GM18519 (cell line): ENCODE data around the gene QSER1.
"Not testable (repeated sequence)": the region's sequence is repeated elsewhere in the genome, so short reads cannot be mapped to it uniquely, and the experiment has no call there.

Experiments
- ATAC-seq: cut with Tn5 transposase; IDR thresholded peaks from one replicate; pipeline ENCODE4 v1.9.1; 2021; ENCODE audit warnings: mild to moderate bottlenecking, moderate library complexity; ENCODE audit not compliant: unreplicated experiment, low FRiP score

The QSER1 gene

DNA sequence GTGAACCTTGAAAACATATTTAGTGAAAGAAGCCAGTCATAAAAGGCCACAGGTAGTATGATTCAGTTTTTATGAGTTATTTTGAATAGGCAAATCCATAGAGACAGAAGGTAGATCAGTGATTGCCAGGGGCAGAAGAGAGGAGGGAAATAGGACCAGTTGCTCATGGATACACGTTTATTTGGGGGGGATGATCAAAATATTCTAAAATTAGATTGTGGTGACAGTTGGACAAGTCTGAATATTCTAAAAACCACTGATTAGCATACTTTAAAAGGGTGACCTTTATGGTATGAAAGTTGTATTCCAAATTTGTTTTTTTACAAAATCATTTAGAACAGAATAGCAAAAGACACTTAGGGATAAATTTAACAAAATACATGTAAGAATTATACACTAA, 28.6 kb downstream of the QSER1 start:
- ATAC-seq = no peak

DNA sequence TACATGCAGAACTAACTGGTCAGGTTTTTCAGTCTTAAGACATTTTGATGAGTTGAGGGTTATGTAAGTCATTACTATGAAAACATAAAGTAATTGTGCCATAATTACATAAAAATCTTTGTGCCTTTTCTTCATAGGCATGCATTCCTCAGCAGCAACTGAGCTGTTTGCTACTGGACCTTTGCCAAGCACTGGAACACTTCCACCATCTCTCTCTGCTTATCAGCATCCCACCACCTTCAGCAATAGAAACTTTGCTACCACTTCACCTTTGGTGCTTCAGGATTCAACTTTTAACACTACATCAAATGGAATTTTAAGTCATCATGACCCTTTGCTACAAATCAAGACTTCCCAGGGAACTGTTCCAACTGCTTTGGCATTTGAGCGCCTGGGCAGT, 39.0 kb downstream of the QSER1 start:
- ATAC-seq = no peak

DNA sequence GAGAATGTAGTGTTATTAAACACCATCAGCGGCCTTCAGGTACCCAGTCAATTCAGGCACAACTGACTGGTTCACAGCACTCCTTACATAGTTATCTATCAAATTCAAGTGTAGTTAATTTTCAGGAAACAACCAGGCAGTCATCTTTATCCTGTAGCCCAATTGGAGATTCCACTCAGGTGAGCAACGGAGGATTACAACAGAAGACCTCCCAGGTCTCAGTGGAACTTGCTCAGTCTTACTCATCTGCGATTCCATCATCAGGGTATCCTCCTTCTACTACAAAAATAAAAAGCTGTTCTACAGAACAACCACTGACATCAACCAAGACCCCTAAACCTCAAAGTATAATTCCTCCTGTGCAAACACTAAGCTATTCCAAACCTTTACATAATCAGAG, 39.6 kb downstream of the QSER1 start:
- ATAC-seq = no peak

DNA sequence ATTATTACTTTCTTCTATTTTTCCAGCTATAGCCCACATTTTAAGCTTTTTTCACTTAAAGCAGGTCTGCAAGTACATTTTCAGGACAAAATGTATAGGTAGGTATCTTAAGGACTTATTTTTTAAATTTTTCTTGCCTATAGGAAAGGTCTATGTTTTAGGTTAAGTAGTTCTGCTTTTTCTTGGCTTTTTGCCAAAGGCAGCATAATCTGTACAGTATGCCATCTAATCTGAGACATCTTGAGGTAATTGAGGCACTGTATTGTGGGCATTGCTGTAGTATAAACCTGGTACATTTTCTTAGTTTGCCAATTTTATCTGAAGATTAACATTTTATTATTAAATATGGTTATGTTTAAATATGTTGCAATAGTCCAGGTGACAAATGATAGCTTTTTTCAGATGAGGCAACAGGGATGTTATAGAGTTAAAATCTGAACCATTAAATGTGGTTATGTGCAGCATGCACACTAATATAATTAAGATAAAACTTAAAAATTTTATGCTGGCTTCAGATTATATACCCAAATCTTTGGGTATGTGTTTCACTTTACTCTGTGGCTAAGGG, 42.9 kb downstream of the QSER1 start:
- ATAC-seq = no peak

DNA sequence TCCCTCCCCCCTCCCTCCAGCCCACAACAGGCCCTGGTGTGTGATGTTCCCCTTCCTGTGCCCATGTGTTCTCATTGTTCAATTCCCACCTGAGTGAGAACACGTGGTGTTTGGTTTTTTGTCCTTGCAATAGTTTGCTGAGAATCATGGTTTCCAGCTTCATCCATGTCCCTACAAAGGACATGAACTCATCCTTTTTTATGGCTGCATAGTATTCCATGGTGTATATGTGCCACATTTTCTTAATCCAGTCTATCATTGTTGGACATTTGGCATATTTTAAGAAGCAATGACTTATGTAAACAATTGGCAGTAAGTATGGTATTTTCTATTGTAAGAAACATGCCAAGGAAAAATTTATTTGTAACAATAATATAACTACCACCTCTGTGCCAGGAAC, 43.6 kb downstream of the QSER1 start:
- ATAC-seq = not testable (repeated sequence)

DNA sequence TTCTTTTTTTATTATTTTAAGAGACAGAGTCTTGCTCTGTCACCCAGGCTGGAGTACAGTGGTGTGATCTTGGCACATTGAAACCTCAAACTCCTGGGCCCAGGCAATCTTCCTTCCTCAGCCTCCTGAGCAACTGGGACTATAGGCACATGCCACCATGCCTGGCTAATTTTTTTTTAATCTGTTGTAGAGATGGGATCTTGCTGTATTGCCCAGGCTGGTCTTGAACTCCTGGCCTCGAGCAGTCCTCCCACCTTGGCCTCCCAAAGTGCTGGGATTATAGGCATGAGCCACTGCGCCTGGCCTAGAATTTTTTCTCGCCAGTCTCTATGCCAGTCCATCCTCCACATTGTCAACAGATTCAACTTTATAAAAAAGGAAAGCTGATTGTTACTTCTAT, 44.7 kb downstream of the QSER1 start:
- not testable (repeated sequence) for ATAC-seq

DNA sequence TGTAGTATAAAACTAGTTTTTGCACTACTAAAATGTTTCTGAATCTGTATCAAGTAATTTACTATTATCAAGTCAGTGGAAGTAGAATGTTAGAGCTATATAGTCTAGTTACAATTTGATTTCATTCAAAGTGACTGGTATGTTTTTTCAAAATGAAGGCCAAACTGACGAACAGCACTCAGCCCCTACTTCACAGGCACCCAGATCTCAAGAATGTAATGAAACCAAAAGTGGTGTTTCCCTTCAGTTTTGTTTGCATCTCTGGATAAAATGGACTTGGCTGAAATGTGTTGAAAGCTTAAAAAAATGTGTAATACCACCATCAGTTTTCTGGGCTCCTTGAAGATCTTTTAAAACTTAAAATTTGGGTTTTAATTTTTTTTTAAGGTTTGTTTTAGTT, 46.4 kb downstream of the QSER1 start:
- peak; percentile 61 for ATAC-seq

DNA sequence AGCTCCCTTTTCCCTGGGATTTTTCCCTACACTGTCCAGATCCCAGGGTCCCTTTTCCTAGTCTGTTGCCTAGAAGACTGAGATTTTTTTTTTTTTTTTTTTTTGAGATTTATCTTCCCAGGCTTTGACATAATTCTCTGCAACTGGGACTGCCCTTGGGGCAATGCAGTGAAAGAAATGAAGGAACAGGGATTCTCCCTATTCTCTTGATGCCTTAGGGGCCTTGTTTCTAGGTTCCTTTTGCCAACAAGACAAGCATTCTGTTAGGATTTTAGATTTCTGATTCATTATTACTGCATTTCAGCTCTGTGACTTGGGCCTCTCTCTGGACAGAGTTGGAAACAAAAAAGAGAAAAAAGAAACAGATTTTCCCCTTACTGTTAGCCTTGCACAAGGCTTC, 47.3 kb downstream of the QSER1 start:
- no peak for ATAC-seq

DNA sequence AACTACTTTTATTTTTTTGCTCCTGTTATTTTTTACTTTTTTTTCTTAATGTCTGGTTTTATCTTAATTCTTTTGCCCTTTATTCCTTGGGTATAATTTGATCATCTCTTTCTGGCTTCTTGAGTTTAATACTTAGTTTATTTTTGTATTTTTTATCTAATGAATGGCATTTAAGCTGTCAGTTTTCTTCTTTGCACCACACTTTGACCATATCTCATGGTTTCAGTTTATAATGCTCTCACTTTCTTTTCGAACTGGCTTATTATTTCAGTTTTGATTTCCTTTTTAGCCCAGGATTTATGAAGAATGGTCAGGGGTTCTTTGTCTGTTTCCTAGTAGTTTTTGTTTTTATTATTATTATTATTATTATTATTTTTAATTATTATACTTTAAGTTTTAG, 48.3 kb downstream of the QSER1 start:
- ATAC-seq = no peak

DNA sequence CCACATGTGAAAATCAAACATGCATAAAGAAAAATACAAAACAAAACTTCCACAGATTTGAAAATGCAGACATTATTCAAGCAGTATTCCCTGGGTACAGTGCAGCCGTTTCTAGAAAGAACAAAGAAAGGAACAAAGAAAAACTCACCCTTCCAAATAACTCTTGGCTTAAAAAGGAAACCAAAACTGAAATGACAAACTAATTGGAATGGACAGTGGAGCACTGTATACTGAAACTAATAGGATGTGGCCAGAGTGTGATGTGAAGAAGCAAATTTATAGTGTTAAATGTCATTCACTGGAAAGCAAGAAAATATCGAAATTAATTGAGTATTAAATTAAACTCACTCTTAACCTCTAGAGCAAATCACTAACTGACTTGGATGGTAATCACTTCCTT, 55.4 kb downstream of the QSER1 start:
- no peak for ATAC-seq

DNA sequence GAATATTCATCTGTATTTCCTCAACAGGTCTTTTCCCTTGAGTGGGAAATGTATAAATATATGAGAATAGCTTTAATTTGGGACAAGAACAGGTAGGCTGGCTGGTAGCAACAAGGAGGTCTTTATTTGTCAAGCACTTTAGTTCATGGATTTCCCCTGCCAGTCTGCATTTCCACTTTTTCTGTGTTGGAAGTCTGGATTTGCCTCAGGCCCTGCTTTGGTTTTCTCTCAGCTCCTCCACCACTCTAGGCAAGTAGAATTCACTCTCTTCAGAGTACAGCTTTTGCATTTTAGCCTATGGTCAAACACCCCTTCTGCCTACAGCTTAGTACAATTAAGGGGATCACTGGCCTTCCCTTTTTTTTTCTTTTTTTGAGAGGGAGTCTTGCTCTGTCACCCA, 57.1 kb downstream of the QSER1 start:
- ATAC-seq = no peak

DNA sequence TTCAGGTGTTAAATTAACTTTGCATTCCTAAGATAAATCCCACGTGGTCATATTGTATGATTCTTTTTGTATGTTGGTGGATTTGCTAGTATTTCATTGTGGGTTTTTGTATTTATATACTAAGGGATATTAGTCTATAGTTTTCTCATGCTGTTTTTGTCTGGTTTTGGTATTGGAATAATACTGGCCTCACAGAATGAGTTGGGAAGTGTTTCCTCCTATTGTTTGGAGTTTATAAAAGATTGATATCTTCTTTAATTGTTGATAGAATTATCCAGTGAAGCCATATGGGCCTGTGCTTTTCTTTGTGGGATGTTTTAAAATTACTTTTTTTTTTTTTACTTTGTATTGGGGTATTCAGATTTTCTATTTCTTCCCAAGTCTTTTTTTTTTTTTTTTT, 59.8 kb downstream of the QSER1 start:
- no peak for ATAC-seq

DNA sequence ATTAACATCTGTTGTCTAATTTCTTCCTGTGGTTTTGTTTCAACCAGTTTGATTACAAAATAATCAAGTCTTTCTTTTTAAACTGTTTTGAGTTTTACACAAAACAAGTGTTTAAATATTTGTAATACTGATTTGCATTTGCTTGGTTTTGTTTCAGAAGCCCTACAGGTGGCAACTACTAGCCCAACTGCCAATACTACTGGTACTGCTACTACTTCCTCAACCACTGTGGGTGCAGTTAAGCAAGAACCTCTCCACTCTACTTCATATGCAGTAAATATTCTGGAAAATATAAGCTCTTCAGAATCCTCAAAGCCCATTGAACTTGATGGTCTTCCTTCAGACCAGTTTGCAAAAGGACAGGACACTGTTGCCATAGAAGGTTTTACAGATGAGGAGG, 61.1 kb downstream of the QSER1 start:
- no peak for ATAC-seq

DNA sequence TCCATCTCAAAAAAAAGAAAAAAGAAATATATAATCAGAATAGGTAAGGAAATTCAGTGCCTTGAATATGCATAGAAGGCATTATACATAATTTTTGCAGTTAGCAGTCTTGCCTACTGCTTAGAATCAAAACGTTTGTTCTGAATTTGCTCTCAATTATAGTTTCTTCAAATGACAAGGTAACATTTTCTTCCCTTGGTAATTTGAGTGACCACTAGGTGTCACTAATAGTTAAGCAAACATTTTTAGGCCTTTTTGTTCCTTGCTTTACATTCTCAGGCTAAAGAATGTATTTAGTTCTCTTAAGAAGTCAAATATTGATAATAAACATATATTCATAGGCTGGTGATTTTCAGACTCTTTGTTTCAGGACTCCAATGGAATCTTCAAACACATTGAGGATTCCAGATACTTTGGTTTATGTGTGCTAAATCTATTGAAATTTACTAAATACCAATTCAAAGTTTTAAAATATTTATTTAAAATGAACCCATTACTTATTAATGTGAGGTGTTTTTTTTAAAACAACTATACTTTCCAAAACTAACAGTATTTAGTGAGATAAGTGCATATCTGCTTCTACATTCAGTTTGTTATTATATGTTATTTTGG, 68.0 kb downstream of the QSER1 start:
- no peak for ATAC-seq

DNA sequence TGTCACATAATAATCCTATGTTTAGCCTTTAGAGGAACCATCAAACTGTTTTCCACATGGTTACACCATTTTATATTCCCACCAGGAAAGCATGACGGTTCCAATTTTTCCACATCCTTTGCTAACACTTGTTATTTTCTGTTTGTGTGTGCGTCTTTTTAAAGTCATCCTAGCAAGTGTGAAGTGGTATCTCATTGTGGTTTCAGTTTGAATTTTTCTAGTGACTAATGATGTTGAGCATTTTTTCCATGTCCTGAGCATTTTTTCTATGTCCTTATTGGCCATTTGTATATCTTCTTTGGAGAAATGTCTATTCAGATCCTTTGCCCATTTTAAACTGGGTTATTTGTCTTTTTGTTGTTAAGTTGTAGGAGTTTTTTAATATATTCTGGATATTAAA, 69.4 kb downstream of the QSER1 start:
- ATAC-seq = no peak

DNA sequence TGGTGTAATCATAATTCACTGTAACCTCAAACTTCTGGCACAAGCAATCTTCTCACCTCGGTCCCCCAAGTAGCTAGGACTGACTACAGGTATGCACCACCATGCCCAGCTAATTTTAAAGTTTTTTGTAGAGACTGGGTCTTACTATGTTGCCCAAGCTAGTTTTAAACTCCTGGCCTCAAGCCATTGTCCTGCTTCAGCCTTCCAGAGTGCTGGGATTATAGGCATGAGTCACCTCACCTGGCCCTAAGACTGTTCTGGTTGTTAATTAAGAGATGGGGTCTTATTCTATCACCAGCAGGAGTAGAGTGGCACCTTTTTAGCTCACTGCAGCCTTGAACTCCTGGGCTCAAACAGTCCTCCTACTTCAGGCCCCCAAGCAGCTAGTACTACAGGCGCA, 71.1 kb downstream of the QSER1 start:
- ATAC-seq = no peak

DNA sequence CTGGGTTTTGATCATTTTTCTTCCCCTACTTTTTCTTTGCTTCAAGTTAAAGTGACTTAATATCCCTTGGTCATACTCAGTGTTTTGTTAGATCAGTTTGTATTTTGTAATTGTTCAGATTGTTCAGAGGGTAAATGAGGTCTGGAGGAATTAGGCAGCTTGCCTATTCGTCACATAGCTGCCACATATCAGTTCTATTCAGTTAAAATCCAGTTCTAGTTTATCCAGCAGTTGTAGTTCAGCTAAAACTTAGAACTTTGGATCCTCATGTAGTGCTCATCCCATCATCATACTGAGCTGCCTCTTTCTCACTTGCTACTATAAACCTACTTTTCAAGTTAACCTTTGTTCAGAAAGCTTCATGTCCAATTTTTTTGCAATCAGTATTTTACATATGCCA, 75.9 kb downstream of the QSER1 start:
- no peak for ATAC-seq

DNA sequence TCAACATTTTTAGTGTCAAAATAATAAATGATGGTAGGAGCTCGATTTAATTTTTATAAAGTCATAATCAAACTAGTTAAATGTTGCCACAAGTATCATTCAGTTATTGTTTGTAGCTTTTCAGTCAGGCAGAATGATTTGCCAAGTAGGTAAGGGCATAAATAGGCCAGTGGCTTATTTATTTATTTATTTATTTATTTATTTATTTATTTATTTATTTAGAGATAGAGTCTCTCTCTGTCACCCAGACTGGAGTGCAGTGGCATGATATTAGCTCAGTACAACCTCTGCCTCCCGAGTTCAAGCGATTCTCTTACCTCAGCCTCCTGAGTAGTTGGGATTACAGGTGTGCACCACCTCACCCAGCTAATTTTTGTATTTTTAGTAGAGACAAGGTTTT, 79.6 kb downstream of the QSER1 start:
- ATAC-seq = not testable (repeated sequence)

DNA sequence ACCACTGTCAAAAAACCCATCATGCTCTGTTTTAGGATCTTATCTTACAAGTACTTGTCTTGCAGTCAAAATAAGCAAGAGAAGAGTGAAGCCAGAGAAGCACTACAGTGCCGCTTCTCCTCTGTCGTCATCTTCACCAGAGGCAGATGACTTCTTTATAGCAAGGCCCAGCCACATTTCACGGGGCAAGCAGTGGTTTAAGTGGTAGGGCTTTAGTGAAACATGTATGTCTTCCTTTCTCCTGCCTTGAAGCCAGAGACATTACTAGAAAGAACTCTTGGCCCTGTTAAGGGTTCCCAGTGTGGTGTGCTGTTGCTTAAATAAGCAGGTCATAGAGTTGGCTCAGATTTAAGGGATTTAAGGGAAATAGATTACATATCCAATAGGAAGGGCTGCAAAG, 80.2 kb downstream of the QSER1 start:
- no peak for ATAC-seq

DNA sequence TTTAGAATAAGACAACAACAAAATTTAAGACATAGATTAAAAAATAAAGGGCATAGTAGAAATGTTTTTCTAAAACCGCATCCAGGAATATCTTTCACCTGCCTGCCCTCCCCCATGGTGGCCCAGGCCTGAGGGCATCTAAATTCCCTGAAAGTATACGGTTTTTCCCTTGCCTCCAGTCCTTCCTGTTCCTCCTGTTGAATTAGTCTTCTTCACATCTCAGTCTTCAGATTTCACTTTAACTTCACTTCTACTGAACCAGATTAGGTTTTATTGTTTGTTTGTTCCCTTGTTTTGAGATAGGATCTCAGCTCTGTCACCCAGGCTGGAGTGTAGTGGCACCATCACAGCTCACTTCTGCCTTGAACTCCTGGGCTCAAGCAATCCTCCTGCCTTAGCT, 90.0 kb downstream of the QSER1 start:
- no peak for ATAC-seq

DNA sequence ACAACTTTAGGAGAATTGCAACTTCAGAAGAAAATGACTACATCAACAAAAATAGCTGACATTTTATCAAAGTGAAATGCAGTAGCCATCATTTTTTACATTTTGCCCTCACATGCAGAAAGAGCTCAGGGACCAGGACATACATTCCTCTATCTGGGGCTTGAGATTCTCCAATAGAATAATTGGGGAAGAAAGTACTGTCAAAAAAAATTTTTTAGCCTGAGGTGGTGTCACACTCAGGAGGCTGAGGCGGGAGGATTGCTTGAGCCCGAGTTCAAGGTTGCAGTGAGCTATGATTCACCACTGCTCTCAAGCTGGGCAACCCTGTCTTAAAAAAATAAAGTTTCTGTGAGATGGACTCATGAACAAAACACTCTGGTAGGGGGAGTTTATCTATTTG, 90.9 kb downstream of the QSER1 start:
- no peak for ATAC-seq

DNA sequence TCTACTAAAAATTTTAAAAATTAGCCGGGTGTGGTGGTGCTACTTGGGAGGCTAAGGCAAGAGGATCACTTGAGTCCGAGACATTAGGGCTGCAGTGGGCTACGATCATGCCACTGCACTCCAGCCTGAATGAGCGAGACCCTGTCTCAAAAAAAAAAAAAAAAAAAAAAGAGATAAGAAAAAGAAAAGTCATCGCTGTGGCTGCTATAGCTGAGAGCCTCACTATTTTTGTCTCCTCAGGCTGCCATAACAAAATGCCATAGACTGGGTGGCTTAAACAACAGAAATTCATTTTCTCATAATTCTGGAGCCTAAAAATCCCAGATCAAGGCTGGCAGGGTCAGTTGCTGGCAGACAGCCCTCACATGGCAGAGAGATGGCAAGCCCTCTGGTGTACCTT, 93.0 kb downstream of the QSER1 start:
- no peak for ATAC-seq

DNA sequence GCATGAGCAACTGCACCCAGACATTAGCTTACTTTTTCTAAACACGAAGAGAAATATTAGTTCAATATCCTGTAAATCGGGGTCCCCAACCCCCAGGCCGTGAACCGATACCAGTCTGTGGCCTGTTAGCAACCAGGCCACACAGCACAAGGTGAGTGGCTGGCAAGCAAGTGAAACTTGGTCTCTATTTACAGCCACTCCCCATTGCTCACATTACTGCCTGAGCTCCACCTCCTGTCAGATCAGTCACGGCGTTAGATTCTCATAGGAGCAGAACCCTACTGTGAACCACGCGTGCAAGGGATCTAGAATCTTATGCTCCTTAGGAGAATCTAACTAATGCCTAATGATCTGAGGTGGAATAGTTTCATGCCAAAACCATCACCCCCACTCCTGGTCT, 95.2 kb downstream of the QSER1 start:
- ATAC-seq = no peak
